Activated CD8-positive, alpha-beta memory T cell treated with anti-CD3 and anti-CD28 coated beads for 36 hours (primary cell): ENCODE results near the gene EGR1. TPM values are rescaled to one million over a fixed set of nuclear protein-coding genes. Genes with fewer than 3 reads are reported as not detected.
"Not testable (repeated sequence)": the region's sequence is repeated elsewhere in the genome, so short reads cannot be mapped to it uniquely, and the experiment has no call there.

ENCODE experiments used
- CTCF ChIA-PET: fragments of 350-600 bp; sonication (Branson Sonifier 250); formaldehyde crosslinking; loops from one replicate; lab custom pipeline; 2021; ENCODE audit warnings: antibody characterized with exemption; lab: Charles Lee
- POLR2A ChIA-PET: fragments of 350-600 bp; sonication (Branson Sonifier 250); formaldehyde crosslinking; loops from one replicate; lab custom pipeline; 2021; ENCODE audit warnings: antibody characterized with exemption; lab: Charles Lee
- total RNA-seq, 2 experiments: library from RNA; stranded (reverse); gene quantifications; one replicate each; pipeline ENCODE4 v1.2.3, GENCODE V29; 2021

EGR1 gene
- total RNA-seq, 2 experiments from 2014 or later, result 16.6 to 17.3 TPM

GRCh38 chr5:138464008-138464387, 1.3 kb upstream of the EGR1 start:
- ChIA-PET POLR2A (interaction anchor here (0.9 to 4.1 kb wide), 4 partner anchors 9 to 111 kb away, joined by 3 to 26 read pairs (median 7); partner anchors contain the start of genes ETF1 and HSPA9), CTCF (interaction anchor here (1.1 to 7.3 kb wide), 4 partner anchors 14 to 111 kb away, joined by 3 to 41 read pairs (median 6); no protein-coding TSS in a partner anchor)

GRCh38 chr5:138464388-138465260, 655 bp upstream of the EGR1 start:
- POLR2A ChIA-PET, result interaction anchor here (0.5 to 4.1 kb wide), 9 partner anchors 10 to 250 kb away, joined by 3 to 26 read pairs (median 3); partner anchors contain the start of genes ETF1 and HSPA9
- CTCF ChIA-PET, result interaction anchor here (0.8 to 7.3 kb wide), 10 partner anchors 9 to 127 kb away, joined by 3 to 41 read pairs (median 4); partner anchors contain the start of genes FAM53C, HSPA9 and REEP2

- CTCF ChIA-PET, result interaction anchor here (1.4 to 7.3 kb wide), 3 partner anchors 17 to 119 kb away, joined by 3 to 41 read pairs (median 9); no protein-coding TSS in a partner anchor
- POLR2A ChIA-PET, result interaction anchor here (0.5 to 4.1 kb wide), 6 partner anchors 26 to 819 kb away, joined by 4 to 26 read pairs (median 6); partner anchors contain the start of gene ETF1
These were observed 1.0 kb downstream of the EGR1 start for GRCh38 chr5:138466125-138466899.

GRCh38 chr5:138466900-138467710, 1.8 kb downstream of the EGR1 start:
- ChIA-PET POLR2A (interaction anchor here (0.5 kb wide), 1 partner anchor 34 kb away, joined by 5 read pairs; no protein-coding TSS in a partner anchor), CTCF (interaction anchor here (7.3 kb wide), 1 partner anchor 17 kb away, joined by 41 read pairs; no protein-coding TSS in a partner anchor)

- ChIA-PET CTCF (interaction anchor here (7.3 kb wide), 1 partner anchor 18 kb away, joined by 41 read pairs; no protein-coding TSS in a partner anchor), POLR2A (no interaction called here)
These were observed 2.4 kb downstream of the EGR1 start for GRCh38 chr5:138467711-138468132.

- ChIA-PET POLR2A (no interaction called here), CTCF (interaction anchor here (7.3 kb wide), 1 partner anchor 19 kb away, joined by 41 read pairs; no protein-coding TSS in a partner anchor)
These were observed 3.1 kb downstream of the EGR1 start for GRCh38 chr5:138468133-138468965.

- ChIA-PET POLR2A (no interaction called here), CTCF (no interaction called here)
These were observed 3.8 kb downstream of the EGR1 start for GRCh38 chr5:138468966-138469539.

GRCh38 chr5:138469540-138470321, 4.5 kb downstream of the EGR1 start:
- POLR2A ChIA-PET, result no interaction called here
- CTCF ChIA-PET, result no interaction called here

GRCh38 chr5:138470322-138471051, 5.2 kb downstream of the EGR1 start:
- CTCF ChIA-PET, result no interaction called here
- POLR2A ChIA-PET, result no interaction called here

GRCh38 chr5:138471052-138471361, 5.7 kb downstream of the EGR1 start:
- CTCF ChIA-PET, result no interaction called here

GRCh38 chr5:138472353-138472752, 7.1 kb downstream of the EGR1 start:
- POLR2A ChIA-PET, result no interaction called here
- CTCF ChIA-PET, result no interaction called here

More at GRCh38 chr5:138471052-138471361, 5.7 kb downstream of the EGR1 start:
- POLR2A ChIA-PET, result no interaction called here

- CTCF ChIA-PET, POLR2A ChIA-PET: not testable (repeated sequence)
These were observed 7.9 kb downstream of the EGR1 start for GRCh38 chr5:138473151-138473550.

GRCh38 chr5:138476918-138477317, 11.6 kb downstream of the EGR1 start:
- ChIA-PET POLR2A (no interaction called here), CTCF (interaction anchor here (1.0 kb wide), 1 partner anchor 10 kb away, joined by 3 read pairs; no protein-coding TSS in a partner anchor)

GRCh38 chr5:138482638-138483037, 17.4 kb downstream of the EGR1 start:
- POLR2A ChIA-PET, result no interaction called here

GRCh38 chr5:138488481-138488945, 23.2 kb downstream of the EGR1 start:
- ChIA-PET POLR2A (no interaction called here), CTCF (no interaction called here)

More at GRCh38 chr5:138482638-138483037, 17.4 kb downstream of the EGR1 start:
- CTCF ChIA-PET, result no interaction called here

GRCh38 chr5:138489683-138490061, 24.4 kb downstream of the EGR1 start:
- ChIA-PET CTCF (no interaction called here), POLR2A (no interaction called here)
